DOHH2 (cell line): Measurements from ENCODE around the gene DGKA.

Experiments
- EZH2phosphoT487 ChIP-seq: fragments of 200-600 bp; sonication (generic); IDR thresholded peaks from 2 replicates; pipeline ENCODE4 v1.6.1; 2017; ENCODE audit warnings: borderline replicate concordance, mild to moderate bottlenecking, antibody characterized with exemption, low read length, moderate library complexity, mixed read lengths
- TF ChIP-seq, protein P1 (sequence below): fragments of 200-600 bp; sonication (generic); IDR thresholded peaks from one replicate; pipeline ENCODE4 v1.5.1; 2014; ENCODE audit warnings: antibody characterized with exemption, mild to moderate bottlenecking, low read depth, low read length; ENCODE audit not compliant: poor library complexity, severe bottlenecking

DNA sequence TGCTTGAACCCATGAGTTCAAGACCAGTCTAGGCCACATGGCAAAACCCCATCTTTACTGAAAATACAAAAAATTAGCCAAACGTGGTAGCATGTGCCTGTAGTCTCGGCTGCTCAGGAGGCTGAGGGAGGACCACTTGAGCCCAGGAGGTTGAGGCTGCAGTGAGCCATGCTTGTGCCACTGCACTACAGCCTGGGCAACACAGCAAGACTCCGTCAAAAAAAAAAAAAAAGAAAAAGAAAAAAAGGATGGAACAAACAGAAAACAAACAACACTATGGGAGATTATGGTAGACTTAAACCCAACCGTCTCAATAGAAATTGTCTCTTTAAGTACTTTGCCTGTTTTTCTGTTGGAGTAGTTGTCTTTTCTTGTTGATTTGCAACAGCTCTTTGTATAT is 39.7 kb upstream of the DGKA start:
- TF ChIP-seq, protein P1, sequence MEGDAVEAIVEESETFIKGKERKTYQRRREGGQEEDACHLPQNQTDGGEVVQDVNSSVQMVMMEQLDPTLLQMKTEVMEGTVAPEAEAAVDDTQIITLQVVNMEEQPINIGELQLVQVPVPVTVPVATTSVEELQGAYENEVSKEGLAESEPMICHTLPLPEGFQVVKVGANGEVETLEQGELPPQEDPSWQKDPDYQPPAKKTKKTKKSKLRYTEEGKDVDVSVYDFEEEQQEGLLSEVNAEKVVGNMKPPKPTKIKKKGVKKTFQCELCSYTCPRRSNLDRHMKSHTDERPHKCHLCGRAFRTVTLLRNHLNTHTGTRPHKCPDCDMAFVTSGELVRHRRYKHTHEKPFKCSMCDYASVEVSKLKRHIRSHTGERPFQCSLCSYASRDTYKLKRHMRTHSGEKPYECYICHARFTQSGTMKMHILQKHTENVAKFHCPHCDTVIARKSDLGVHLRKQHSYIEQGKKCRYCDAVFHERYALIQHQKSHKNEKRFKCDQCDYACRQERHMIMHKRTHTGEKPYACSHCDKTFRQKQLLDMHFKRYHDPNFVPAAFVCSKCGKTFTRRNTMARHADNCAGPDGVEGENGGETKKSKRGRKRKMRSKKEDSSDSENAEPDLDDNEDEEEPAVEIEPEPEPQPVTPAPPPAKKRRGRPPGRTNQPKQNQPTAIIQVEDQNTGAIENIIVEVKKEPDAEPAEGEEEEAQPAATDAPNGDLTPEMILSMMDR: no peak
- TF ChIP-seq EZH2phosphoT487: no peak
